T-helper 2 cell treated with Interferon-gamma antibody and Interleukin-4, amounts not matched to agents 100 ng/mL and 5 ng/mL, for 36 hours (primary cell): ENCODE data around the gene SPINT3. TPM values are rescaled to one million over a fixed set of nuclear protein-coding genes. Genes with fewer than 3 reads are reported as not detected.
"Not testable (repeated sequence)": the region's sequence is repeated elsewhere in the genome, so short reads cannot be mapped to it uniquely, and the experiment has no call there.

Source experiments
- intact Hi-C: fragments of 100-400 bp; cut with micrococcal nuclease; formaldehyde crosslinking; loops from one replicate; pipeline ENCODE4 v1.15.1; 2023
- total RNA-seq: library from RNA; stranded (reverse); gene quantifications from 2 replicates; pipeline ENCODE4 v1.2.3, GENCODE V29; 2022

Gene SPINT3
- total RNA-seq, 1 donor from 2014 or later = not detected

DNA sequence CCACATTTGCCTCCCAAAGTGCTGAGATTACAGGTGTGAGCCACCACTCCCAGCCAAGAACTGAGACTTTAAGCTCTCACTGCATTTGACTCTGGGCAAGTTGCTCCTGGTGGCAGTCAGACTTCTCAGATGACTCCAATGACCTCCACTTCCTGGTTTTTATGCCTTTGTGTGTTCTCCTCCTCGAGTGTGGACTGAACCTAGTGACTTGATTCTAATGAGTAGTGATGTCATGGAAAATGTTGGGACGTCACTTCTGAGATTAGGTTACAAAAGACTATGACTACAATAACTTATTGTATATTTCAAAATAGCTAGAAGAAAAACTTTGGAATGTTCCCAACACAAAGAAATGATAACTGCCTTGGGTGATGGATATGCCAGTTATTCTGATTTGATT is 12.0 kb downstream of the SPINT3 start:
- intact Hi-C loops = no loop called here

DNA sequence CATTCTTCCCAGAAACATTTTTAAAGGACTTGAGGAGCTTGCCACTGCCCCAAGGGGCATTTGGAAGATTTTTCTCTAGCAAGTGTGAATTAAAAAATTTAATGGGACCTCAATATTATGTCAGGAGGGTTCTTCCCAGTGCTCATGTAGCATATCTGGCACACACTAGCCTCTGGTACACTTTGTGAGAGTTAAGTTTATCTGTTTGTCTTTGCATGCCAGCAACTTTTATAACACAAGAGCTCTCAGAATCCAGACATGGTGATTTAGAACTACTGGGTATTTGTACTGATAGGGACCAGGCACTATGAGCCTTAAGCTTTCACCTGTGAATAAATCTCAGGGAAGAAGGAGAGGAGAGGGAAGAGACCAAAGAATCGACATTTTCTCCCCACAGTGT is 12.9 kb downstream of the SPINT3 start:
- intact Hi-C loops = no loop called here

DNA sequence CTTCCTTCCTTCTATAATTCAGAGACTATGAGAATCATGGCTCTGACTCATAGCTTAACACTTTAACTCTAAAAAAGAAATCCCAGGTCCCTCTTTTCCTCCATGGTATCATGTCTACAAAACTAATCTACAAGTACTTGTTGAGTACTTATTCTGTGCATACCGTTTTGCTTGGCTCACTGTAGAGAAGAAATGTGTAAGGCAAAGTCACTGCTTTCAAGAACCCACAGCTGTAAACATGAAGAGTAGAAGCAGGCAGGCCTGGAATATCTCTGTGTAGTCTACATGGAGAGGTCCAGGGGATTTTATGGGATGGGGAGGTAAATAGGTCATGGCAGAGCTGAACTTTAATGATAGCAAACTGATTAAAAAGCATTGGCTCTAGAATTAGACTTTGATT is 13.8 kb downstream of the SPINT3 start:
- intact Hi-C loops = no loop called here

- intact Hi-C loops = no loop called here
Measured at GRCh38 chr20:45500022-45500421, 15.4 kb downstream of the SPINT3 start.

DNA sequence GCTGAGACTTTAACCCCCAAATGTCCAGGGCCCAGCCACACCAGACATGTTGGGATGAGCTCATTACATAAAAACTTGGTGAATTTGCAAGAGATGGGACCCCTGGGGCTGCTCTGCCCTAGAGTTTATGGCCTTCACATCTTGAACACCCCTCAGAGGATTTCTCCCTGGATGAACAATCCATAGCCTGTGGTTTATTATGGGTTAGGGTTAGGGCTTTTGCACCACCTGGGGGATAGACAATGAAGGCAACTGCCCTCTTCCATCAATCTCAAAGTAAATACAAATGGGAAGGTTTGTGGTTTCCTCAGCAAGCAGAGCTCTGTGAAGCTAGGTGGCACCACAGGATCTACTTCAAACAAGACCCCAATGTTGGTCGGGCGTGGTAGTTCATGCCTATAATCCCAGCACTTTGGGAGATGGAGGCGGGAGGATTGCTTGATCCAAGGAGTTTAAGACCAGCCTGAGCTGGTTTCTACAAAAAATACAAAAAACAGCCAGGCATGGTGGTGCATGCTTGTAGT is 17.4 kb downstream of the SPINT3 start:
- intact Hi-C loops = no loop called here

DNA sequence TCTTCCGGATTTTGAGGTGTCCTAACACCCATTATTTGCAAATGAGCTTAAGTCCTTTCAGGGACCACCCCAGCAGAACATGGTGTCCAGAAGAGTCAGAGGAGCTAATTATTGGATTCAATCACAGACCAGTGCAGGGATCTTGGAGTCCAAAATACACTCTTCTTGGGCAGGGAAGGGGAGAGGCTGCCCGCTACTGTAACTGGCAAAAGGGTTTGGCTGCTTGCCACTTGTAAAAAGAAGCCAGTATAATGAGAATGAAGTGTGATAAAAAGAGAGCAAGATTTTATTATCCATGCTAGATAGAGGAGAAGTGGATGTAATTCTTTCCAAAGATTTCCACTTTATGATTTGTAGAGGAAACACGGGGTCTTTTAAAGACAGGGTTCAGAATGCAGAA is 19.3 kb downstream of the SPINT3 start:
- intact Hi-C loops = no loop called here

DNA sequence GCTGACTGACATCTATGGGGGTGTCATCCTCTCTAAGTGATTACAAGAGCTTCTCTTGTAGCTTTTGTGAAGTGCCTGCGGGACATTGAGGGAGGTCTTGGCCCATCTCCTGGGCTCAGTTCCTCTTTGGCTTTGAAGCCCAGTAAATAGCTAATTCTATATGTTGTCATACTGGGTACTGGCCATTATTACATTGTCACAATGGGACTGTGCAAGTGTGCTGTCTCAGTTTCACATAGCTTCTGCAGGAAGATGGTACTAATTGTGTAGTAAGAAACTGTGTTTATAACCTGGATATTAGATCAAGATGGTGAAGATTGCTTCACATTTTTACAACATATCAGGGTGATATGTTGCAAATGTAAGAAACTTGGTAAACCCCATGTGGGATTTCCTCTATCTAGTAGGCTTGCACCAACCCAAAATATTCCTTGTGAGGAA is 19.9 kb downstream of the SPINT3 start:
- intact Hi-C loops = no loop called here

DNA sequence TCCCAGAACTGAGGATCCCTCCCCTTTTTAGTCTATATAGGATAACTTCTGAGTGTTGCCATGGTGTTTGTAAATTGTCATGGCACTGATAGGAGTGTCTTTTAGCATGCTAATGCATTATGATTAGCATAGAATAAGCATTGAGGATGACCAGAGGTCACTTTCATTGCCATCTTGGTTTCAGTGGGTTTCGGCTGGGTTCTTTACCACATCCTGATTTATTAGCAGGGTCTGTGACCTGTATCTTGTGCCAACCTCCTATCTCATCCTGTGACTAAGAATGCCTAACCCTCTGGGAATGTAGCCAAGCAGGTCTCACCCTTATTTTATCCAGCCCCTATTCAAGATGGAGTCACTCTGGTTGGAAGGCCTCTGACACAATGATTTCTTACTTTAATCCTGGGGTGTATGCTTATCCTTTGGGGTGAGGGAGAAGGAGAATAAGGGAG is 26.3 kb downstream of the SPINT3 start:
- intact Hi-C loops = no loop called here

DNA sequence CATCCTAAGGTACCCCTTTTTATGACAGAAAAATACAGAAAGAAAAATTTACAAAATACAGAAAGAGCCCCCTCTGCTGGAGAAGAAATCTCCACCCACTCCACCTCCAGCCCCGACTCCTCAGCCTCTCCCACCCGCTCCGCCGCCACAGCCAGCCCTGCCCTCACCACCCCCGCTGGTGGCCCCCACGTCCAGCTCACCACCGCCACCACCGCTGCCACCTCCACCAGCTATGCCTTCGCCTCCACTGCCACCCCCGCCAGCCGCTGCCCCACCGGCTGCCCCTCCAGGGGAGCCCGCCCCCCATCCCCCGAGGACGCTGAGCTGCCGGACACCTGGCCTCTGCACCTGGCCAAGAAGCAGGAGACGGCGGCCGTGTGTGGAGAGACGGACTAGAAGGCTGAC is 28.2 kb downstream of the SPINT3 start:
- intact Hi-C loops = no loop called here

- intact Hi-C loops = no loop called here
Measured at GRCh38 chr20:45485388-45485787, 30.0 kb downstream of the SPINT3 start.

DNA sequence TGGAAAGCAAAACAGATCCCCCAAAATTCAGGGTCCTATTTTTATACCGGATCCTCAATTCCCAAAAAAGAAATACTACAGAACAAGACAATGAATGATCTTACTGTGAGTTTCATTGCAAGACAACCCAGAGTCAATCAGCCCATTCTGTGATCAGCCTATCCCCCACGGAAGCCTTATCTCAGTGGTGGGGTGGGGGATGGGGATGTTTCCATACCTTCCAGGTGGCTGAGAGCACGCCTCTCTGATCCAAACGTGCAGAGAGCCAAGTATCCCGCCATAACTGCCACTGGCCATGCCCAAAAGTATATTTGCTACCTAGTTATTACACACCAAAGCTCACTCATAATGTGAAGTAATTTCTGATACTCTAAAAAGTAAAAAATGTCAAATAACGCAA is 30.7 kb downstream of the SPINT3 start:
- intact Hi-C loops = no loop called here

GRCh38 chr20:45479822-45480221 is 35.6 kb downstream of the SPINT3 start:
- intact Hi-C loops = no loop called here

DNA sequence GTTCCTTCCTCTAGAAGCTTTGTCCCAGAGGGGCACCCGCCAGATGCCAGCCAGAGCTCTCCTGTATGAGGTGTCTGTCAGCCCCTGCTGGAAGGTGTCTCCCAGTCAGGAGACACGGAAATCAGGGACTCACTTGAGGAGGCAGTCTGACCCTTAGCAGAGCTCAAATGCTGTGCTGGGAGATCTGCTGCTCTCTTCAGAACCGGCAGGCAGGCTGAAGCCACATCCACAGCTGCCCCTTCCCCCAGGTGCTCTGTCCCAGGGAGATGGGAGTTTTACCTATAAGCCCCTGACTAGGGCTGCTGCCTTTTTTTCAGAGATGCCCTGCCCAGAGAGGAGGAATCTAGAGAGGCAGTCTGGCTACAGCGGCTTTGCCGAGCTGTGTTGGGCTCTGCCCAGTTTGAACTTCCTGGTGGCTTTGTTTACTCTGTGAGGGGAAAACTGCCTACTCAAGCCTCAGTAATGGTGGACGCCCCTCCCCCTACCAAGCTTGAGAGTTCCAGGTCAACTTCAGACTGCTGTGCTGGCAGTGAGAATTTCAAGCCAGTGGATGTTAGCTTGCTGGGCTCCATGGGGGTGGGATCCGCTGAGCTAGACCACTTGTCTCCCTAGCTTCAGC is 37.8 kb downstream of the SPINT3 start:
- intact Hi-C loops = not testable (repeated sequence)

DNA sequence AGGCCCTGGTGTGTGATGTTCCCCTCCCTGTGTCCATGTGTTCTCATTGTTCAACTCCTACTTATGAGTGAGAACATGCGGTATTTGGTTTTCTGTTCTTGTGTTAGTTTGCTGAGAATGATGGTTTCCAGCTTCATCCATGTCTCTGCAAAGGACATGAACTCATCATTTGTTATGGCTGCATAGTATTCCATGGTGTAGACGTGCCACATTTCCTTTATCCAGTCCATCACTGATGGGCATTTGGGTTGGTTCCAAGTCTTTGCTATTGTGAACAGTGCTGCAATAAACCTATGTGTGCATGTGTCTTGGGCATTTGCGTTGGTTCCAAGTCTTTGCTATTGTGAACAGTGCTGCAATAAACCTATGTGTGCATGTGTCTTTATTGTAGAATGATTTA is 43.1 kb downstream of the SPINT3 start:
- intact Hi-C loops = not testable (repeated sequence)

DNA sequence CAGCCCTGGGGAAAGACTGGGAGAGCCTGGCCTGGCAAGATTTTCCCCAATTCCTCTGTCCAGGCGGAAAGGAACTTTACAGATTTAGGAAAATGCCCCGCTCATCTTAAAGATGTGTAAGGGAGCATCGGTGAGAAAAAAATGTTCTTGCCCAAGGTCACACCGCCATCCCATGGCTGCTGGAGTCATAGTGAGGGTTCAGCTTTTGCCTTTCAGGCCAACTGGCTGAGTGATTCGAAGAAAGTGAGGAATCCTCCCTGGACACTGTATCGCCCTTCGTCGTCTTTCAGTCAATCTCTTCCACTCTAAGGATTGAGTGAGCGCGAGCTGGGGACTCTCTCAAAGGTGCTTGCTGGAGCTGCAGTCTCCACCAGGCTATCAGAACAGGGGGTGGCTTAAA is 44.5 kb downstream of the SPINT3 start:
- intact Hi-C loops = no loop called here

DNA sequence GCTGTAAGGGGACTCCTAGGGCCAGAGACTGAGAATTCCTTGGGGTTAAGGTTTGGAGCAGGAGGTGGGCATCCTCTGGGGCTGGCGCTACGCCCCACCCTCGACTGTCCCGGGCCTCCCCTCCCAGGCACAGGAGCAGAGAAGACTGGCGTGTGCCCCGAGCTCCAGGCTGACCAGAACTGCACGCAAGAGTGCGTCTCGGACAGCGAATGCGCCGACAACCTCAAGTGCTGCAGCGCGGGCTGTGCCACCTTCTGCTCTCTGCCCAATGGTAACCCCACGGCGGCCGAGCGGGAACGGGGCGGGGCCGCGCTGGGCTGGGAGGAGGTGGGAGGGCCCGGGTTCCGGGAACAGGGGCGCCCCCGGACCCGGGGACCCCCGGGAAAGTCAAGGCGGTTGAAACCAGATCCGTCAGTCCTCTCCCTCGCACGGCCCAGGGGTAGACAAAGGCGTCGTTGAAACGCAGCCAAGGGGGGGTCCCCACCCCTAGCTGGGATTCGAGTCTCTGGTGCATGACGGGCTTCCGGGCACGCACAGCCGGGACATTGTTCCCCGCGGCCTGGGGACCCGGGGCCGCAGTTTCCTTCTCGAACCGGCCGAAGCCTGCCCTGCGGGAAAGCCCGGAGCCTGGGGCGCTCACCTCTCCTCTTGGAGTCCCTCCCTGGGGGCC is 45.0 kb downstream of the SPINT3 start:
- intact Hi-C loops = no loop called here

DNA sequence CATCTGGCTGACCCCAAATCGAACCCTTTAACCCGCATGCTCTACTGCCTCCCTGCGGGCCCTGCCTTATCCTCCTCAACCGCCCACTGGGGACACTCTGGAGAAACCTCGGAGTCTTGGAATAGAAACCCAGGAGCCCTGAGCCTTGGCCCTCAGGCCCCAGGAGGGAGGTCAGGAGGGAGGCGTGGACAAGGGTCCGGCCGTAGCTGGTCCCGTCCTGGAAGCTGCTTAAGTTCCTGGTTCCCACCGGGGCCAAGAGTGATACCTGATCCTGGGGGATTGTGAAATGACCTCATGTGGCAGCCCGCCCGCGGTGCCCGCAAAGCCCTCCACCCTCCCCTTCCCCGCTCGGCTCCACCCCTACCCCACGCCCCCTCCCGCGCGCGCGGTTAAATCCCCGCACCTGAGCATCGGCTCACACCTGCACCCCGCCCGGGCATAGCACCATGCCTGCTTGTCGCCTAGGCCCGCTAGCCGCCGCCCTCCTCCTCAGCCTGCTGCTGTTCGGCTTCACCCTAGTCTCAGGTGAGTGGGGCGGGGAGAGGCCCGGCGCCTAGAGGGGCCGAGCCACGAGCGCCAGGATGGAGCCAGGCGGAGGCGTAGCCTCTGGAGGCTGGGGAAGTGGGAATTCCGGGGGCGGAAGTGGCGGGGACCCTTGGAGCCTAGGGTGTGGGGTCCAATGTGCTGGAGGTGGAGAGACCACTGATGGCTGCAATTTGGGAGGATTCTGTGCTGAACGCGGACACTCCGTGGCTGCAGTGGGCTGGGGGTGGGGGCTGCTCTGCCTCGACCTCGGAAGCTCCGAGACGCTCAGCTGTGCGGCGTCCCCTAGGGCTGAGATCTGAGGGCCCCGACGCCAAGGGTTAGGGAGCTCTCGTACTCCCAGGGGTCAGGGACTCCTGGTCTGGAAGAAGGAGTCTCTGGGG is 45.8 kb downstream of the SPINT3 start, which contains the start of gene WFDC2:
Gene WFDC2, plus strand, starts transcription at position 418 of the 926 bp plus-strand sequence. Its CDS starts 29 bp downstream, at position 447.
- intact Hi-C loops = no loop called here

GRCh38 chr20:45467861-45468260 is 47.6 kb downstream of the SPINT3 start:
- intact Hi-C loops = no loop called here

GRCh38 chr20:45467172-45467571 is 48.2 kb downstream of the SPINT3 start:
- intact Hi-C loops = no loop called here

DNA sequence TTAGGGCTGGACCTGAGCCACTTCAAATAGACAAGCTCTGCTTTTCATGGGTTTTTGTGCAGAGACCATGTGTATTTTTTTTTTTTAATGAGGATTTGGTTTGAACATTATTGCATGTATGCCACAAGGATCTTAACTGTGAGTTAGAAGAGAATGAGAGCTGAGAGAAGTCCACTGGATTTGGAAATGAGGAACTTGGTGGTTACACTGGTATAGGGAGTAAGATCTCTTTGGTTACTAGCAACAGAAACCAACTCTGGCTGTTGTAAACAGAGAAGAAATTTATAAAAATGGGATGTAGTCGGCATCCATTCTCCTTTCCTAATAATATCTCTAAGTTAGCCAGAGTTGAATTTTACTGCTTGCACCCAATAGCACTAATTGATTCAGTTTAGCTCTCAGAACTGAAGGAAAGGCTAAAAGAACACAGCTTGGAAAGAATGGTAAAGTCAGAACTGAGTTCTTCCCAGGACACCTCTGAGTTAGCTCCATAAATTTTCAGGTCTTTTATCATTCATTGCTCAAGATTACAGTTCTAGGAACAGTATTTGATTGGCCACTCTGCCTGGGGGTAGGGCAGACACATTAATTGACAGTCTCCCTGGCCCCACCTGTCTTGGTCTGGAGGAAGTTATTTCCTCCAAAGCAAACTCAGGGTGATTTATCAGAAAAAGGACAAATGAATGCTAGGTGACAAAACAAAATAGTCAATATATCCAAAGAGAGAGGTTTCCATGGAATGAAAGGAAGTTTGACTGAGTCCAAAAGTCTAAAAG is 49.7 kb downstream of the SPINT3 start:
- intact Hi-C loops = no loop called here

- intact Hi-C loops = no loop called here
Measured at GRCh38 chr20:45463709-45464108, 51.7 kb downstream of the SPINT3 start.
